H9 (cell line): ENCODE measurements around the gene SDK1. TPM values are rescaled to one million over a fixed set of nuclear protein-coding genes. Genes with fewer than 3 reads are reported as not detected.

ENCODE experiments used
- DNase-seq: peaks from one replicate; pipeline ENCODE4 v3.0.0-alpha.2; 2017
- H2AFZ ChIP-seq: one replicate; pipeline ENCODE4 v1.6.1; 2013; ENCODE audit warnings: mild to moderate bottlenecking, low read length, control low read depth, moderate library complexity
- H2AK5ac ChIP-seq: 2 replicates; pipeline ENCODE4 v1.6.1; 2013; ENCODE audit warnings: low read length, control low read depth, mixed read lengths; ENCODE audit not compliant: insufficient read length
- H2BK120ac ChIP-seq: one replicate; pipeline ENCODE4 v1.6.1; 2013; ENCODE audit warnings: low read depth, mild to moderate bottlenecking, low read length, control low read depth, inconsistent platforms; ENCODE audit not compliant: poor library complexity, severe bottlenecking
- H2BK12ac ChIP-seq: 2 replicates; pipeline ENCODE4 v1.6.1; 2013; ENCODE audit warnings: low read length, control low read depth, mixed read lengths, low read depth; ENCODE audit not compliant: insufficient read length
- H2BK15ac ChIP-seq: 2 replicates; pipeline ENCODE4 v1.6.1; 2013; ENCODE audit warnings: low read depth, low read length, control low read depth
- H2BK20ac ChIP-seq: one replicate; pipeline ENCODE4 v1.6.1; 2013; ENCODE audit warnings: low read depth, mild to moderate bottlenecking, low read length, control low read depth, inconsistent platforms; ENCODE audit not compliant: poor library complexity, severe bottlenecking
- H2BK5ac ChIP-seq: 2 replicates; pipeline ENCODE4 v1.6.1; 2013; ENCODE audit warnings: low read length, control low read depth, mixed read lengths; ENCODE audit not compliant: insufficient read length
- H3K14ac ChIP-seq: 2 replicates; pipeline ENCODE4 v1.6.1; 2013; ENCODE audit warnings: low read length, control low read depth; ENCODE audit not compliant: insufficient read depth
- H3K18ac ChIP-seq: 2 replicates; pipeline ENCODE4 v1.6.1; 2013; ENCODE audit warnings: low read depth, mild to moderate bottlenecking, mixed read lengths, low read length, control low read depth; ENCODE audit not compliant: insufficient read length
- H3K23ac ChIP-seq: 2 replicates; pipeline ENCODE4 v1.6.1; 2013; ENCODE audit warnings: low read length, control low read depth, mixed read lengths, low read depth; ENCODE audit not compliant: insufficient read length
- H3K23me2 ChIP-seq: 2 replicates; pipeline ENCODE4 v1.6.1; 2013; ENCODE audit warnings: low read depth, mild to moderate bottlenecking, mixed read lengths, low read length, control low read depth; ENCODE audit not compliant: insufficient read length, poor library complexity, severe bottlenecking
- H3K27ac ChIP-seq: 2 replicates; pipeline ENCODE4 v1.5.1; 2013; ENCODE audit warnings: low read length, control low read depth, mixed read lengths, low read depth; ENCODE audit not compliant: insufficient read length
- H3K27me3 ChIP-seq: 2 replicates; pipeline ENCODE4 v1.6.1; 2013; ENCODE audit warnings: low read length, control low read depth, inconsistent platforms; ENCODE audit not compliant: insufficient read depth
- H3K4ac ChIP-seq: 2 replicates; pipeline ENCODE4 v1.6.1; 2013; ENCODE audit warnings: low read depth, mild to moderate bottlenecking, control low read depth, inconsistent platforms, low read length, moderate library complexity
- H3K4me1 ChIP-seq: 2 replicates; pipeline ENCODE4 v1.6.1; 2013; ENCODE audit warnings: low read length, control low read depth, inconsistent platforms; ENCODE audit not compliant: insufficient read depth
- H3K4me2 ChIP-seq: 2 replicates; pipeline ENCODE4 v1.6.1; 2013; ENCODE audit warnings: low read length, control low read depth, mixed read lengths; ENCODE audit not compliant: insufficient read length, insufficient read depth
- H3K56ac ChIP-seq: 2 replicates; pipeline ENCODE4 v1.6.1; 2013; ENCODE audit warnings: low read depth, mild to moderate bottlenecking, mixed read lengths, low read length, control low read depth; ENCODE audit not compliant: insufficient read length
- H3K79me1 ChIP-seq: 2 replicates; pipeline ENCODE4 v1.6.1; 2013; ENCODE audit warnings: low read depth, mild to moderate bottlenecking, moderate library complexity, low read length, control low read depth, inconsistent platforms; ENCODE audit not compliant: insufficient read depth, poor library complexity, severe bottlenecking
- H3K79me2 ChIP-seq: 2 replicates; pipeline ENCODE4 v1.6.1; 2013; ENCODE audit warnings: low read length, control low read depth, inconsistent platforms; ENCODE audit not compliant: insufficient read depth
- H3K9ac ChIP-seq: 2 replicates; pipeline ENCODE4 v1.6.1; 2013; ENCODE audit warnings: low read length, control low read depth, mixed read lengths; ENCODE audit not compliant: insufficient read length; ENCODE audit errors: extremely low read depth
- H3K9me3 ChIP-seq: one replicate; pipeline ENCODE4 v1.6.1; 2013; ENCODE audit warnings: low read depth, low read length, inconsistent platforms; ENCODE audit not compliant: control insufficient read depth
- H3T11ph ChIP-seq: one replicate; pipeline ENCODE4 v1.6.1; 2013; ENCODE audit warnings: mild to moderate bottlenecking, low read length, control low read depth, inconsistent platforms
- H4K20me1 ChIP-seq: one replicate; pipeline ENCODE4 v1.6.1; 2013; ENCODE audit not compliant: control insufficient read depth, insufficient read length, insufficient read depth
- H4K5ac ChIP-seq: 2 replicates; pipeline ENCODE4 v1.6.1; 2013; ENCODE audit warnings: low read depth, mild to moderate bottlenecking, mixed read lengths, low read length, control low read depth; ENCODE audit not compliant: insufficient read length
- H4K8ac ChIP-seq: replicated peaks from 2 replicates; pipeline ENCODE4 v1.6.1; 2013; ENCODE audit warnings: low read length, control low read depth, mixed read lengths, low read depth; ENCODE audit not compliant: insufficient read length
- H4K91ac ChIP-seq: 2 replicates; pipeline ENCODE4 v1.6.1; 2013; ENCODE audit warnings: low read depth, mild to moderate bottlenecking, moderate library complexity, mixed read lengths, low read length, control low read depth; ENCODE audit not compliant: insufficient read length
- H3K27ac Mint-ChIP-seq, 3 experiments: 2 replicates in 2 of 3; 3 replicates in 1 of 3; pipeline ENCODE4 v1.8.0; 2020 to 2021; ENCODE audit warnings: mixed read lengths in 3 of 3, mild to moderate bottlenecking in 1 of 3, moderate library complexity in 1 of 3
- H3K27me3 Mint-ChIP-seq: 2 replicates; pipeline ENCODE4 v1.8.0; 2021; ENCODE audit warnings: low read depth, mild to moderate bottlenecking, moderate library complexity, mixed read lengths
- H3K36me3 Mint-ChIP-seq, 3 experiments: 2 replicates in 2 of 3; 3 replicates in 1 of 3; pipeline ENCODE4 v1.8.0; 2020 to 2021; ENCODE audit warnings: low read depth in 3 of 3, mixed read lengths in 3 of 3; ENCODE audit not compliant: insufficient read depth in 1 of 3
- H3K4me1 Mint-ChIP-seq, 2 experiments: 2 replicates each; pipeline ENCODE4 v1.8.0; 2020; ENCODE audit warnings: mixed read lengths in 2 of 2
- H3K4me3 Mint-ChIP-seq, 2 experiments: 2 replicates in 1 of 2; 3 replicates in 1 of 2; pipeline ENCODE4 v1.8.0; 2020 to 2021; ENCODE audit warnings: mild to moderate bottlenecking in 2 of 2, mixed read lengths in 2 of 2, moderate library complexity in 1 of 2
- H3K9me3 Mint-ChIP-seq, 2 experiments: 2 replicates in 1 of 2; 3 replicates in 1 of 2; pipeline ENCODE4 v1.8.0; 2020; ENCODE audit warnings: mild to moderate bottlenecking in 2 of 2, mixed read lengths in 2 of 2, moderate library complexity in 1 of 2
- CTCF ChIP-seq: fragments of 200-600 bp; sonication (generic); conservative IDR thresholded peaks from 3 replicates; pipeline ENCODE4 v1.8.0; 2021; ENCODE audit warnings: antibody characterized with exemption, mild to moderate bottlenecking
- WGBS: extraction: QIAGEN DNeasy Blood & Tissue Kit; methylation state at CpG from one replicate; pipeline ENCODE4 v1.1.7; 2013; ENCODE audit warnings: missing lambda C conversion rate, low lambda C conversion rate, mixed read lengths; ENCODE audit not compliant: insufficient read length; ENCODE audit errors: extremely low coverage; 5-methylcytosine and 5-hydroxymethylcytosine counted together
- total RNA-seq: library from RNA; stranded (reverse); gene quantifications from 2 replicates; pipeline ENCODE4 v1.2.1, GENCODE V29; 2021

SDK1 gene
- total RNA-seq, 1 experiment from 2014 or later, result 8.7 TPM

GRCh38 chr7:3481435-3481834 lies 180.4 kb downstream of the SDK1 start:
- H2BK120ac ChIP-seq, result no peak overlapping the region
- no peak overlapping the region for H2BK5ac ChIP-seq
- H3K23me2 ChIP-seq, result no peaks in the 10 kb centered on the region
- Mint-ChIP-seq H3K36me3 (no peaks in the 10 kb centered on the region), H3K9me3 (no peaks in the 10 kb centered on the region), H3K4me1 (peaks cover 9 to 10% of the 10 kb centered on the region in 2 experiments), H3K27me3 (no peaks in the 10 kb centered on the region), H3K4me3 (no peak overlapping the region), H3K27ac (0 out of 7 replicates have a peak overlapping the region, but pooled peaks of 1 of the 3 experiments have one; percentile 22)
- no peak overlapping the region for H3K9ac ChIP-seq
- TF ChIP-seq CTCF, result no peak
- H3K23ac ChIP-seq, result no peak overlapping the region
- H3K27ac ChIP-seq, result no peak overlapping the region
- H2BK12ac ChIP-seq, result no peak overlapping the region
- no peaks in the 10 kb centered on the region for H3K79me1 ChIP-seq
- no peaks in the 10 kb centered on the region for H3K79me2 ChIP-seq
- no peak for DNase-seq
- no peak overlapping the region for H3K4me2 ChIP-seq
- H3K18ac ChIP-seq, result no peak overlapping the region
- H3K4ac ChIP-seq, result no peak overlapping the region
- H3K27me3 ChIP-seq, result no peaks in the 10 kb centered on the region
- WGBS, result no CpG with 5 or more reads among the region's 4 CpGs
- H3K4me1 ChIP-seq, result no peaks in the 10 kb centered on the region
- H3K56ac ChIP-seq, result no peak overlapping the region
- H4K5ac ChIP-seq, result no peak overlapping the region
- no peak overlapping the region for H3T11ph ChIP-seq
- H2AK5ac ChIP-seq, result no peak overlapping the region
- no peak overlapping the region for H2BK20ac ChIP-seq
- H2AFZ ChIP-seq, result no peak overlapping the region
- no peaks in the 10 kb centered on the region for H4K20me1 ChIP-seq
- H3K9me3 ChIP-seq, result no peaks in the 10 kb centered on the region
- H2BK15ac ChIP-seq, result no peak overlapping the region
- H3K14ac ChIP-seq, result no peak overlapping the region
- H4K91ac ChIP-seq, result peak overlapping the region; percentile 25
- no peak overlapping the region for H4K8ac ChIP-seq
